Nasal cavity respiratory epithelium epithelial cell of viscerocranial mucosa (primary cell): ENCODE data around the gene CCDC110. TPM values are rescaled to one million over a fixed set of nuclear protein-coding genes. Genes with fewer than 3 reads are reported as not detected.

Source experiments
- total RNA-seq: library from RNA; depleted of rRNA; stranded (reverse); fragments of >200 nt; gene quantifications from 2 replicates; pipeline ENCODE4 v1.2.3, GENCODE V29; 2014

Gene CCDC110
- total RNA-seq: 0.14 and 0.34 TPM in 2 replicates

GRCh38 chr4:185471235-185472102, at the start of gene CCDC110:
TSS of gene CCDC110 (minus strand) at chr4:185471733. CDS start at chr4:185471683, 50 bp downstream.

DNA sequence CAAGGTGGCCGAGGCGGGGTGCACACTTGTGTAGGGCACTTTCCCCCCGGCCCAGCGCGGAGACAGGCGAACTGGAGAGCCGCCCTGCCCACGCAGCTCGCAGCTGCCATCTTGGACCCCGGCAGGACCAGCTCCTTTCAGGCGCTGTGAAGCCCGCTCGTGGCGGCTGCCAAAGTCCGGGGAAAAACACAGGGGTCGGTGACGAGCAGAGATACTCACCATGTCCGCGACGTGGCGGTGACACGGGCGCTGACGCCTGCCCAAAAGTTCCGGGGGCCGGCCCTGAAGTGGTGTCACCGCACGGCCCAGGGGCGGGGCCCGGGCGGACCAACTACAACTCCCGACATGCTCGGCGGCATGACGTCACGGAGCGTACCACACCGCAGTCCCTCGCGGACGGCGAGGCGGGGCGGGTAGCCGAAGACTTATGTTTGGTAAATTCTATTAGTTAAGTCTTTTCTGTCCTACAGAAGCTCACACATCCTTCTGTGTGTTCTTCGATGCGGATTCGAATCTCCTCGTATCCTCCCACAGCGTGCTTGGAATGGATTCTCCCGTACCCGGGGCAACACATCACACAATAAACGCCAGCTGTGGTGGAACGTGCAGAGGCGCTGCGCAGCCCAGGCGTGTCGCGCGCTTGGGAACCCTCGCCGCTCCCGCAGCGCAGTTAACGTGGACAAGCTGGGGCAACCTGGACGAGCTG, 45.7 kb downstream of the CCDC110 start, which contains the start of gene UFSP2:
Gene UFSP2 (minus strand): TSS at position 318 of the 706 bp plus-strand sequence. CDS start 96 bp downstream, at position 222.

GRCh38 chr4:185396724-185397385, 74.7 kb downstream of the CCDC110 start, which contains the start of gene ANKRD37:
TSS of gene ANKRD37 (plus strand) at chr4:185396841. CDS start at chr4:185396924, 83 bp downstream.

GRCh38 chr4:185395238-185395955, 76.1 kb downstream of the CCDC110 start, which contains the start of gene LRP2BP:
TSS of gene LRP2BP (minus strand) at chr4:185395924. CDS start at chr4:185378186, 17,738 bp downstream.

Other genes starting within 250 kb of the CCDC110 start
- 0.34 and 0.43 TPM in 2 replicates for gene LRP2BP, start 75.8 kb downstream of the CCDC110 start, total RNA-seq
- 3.8 and 5.5 TPM in 2 replicates for gene ANKRD37, start 74.9 kb downstream of the CCDC110 start, total RNA-seq
- 25.6 and 28.4 TPM in 2 replicates for gene UFSP2, start 45.8 kb downstream of the CCDC110 start, total RNA-seq
- gene PDLIM3, start 63.8 kb upstream of the CCDC110 start, total RNA-seq: 0.68 and 0.71 TPM in 2 replicates